GM12878 (cell line): ENCODE data around the gene CD7. TPM values are rescaled to one million over a fixed set of nuclear protein-coding genes. Genes with fewer than 3 reads are reported as not detected.

Experiments
- BHLHE40 ChIP-seq, 2 experiments: fragments of 450-650 bp in 1 of 2; IDR thresholded peaks; 2 replicates each; pipeline ENCODE4 v1.6.1; 2011 to 2017; ENCODE audit warnings: low read depth in 2 of 2, borderline replicate concordance in 1 of 2, improper control_type of control experiment in 1 of 2, low read length in 1 of 2, mild to moderate bottlenecking in 1 of 2
- CBFB ChIP-seq: IDR thresholded peaks from 2 replicates; pipeline ENCODE4 v1.6.1; 2016; ENCODE audit warnings: antibody characterized with exemption, low read depth
- CBX3 ChIP-seq: fragments of 200-600 bp; sonication (generic); IDR thresholded peaks from 2 replicates; pipeline ENCODE4 v1.6.1; 2016; ENCODE audit warnings: low read depth, borderline replicate concordance
- DPF2 ChIP-seq: fragments of 450-650 bp; IDR thresholded peaks from 2 replicates; pipeline ENCODE4 v1.6.1; 2017; ENCODE audit warnings: mild to moderate bottlenecking
- EED ChIP-seq: sonication (generic); IDR thresholded peaks from 2 replicates; pipeline ENCODE4 v1.6.1; 2016; ENCODE audit warnings: antibody characterized with exemption, low read depth
- IKZF1 ChIP-seq: fragments of 450-650 bp; conservative IDR thresholded peaks from 2 replicates; pipeline ENCODE4 v1.6.1; 2017; ENCODE audit warnings: antibody characterized with exemption, mild to moderate bottlenecking
- IKZF2 ChIP-seq, 2 experiments: fragments of 450-650 bp; IDR thresholded peaks; 2 replicates each; pipeline ENCODE4 v1.6.1; 2017; ENCODE audit warnings: mild to moderate bottlenecking in 2 of 2, moderate library complexity in 2 of 2
- NR2F1 ChIP-seq: fragments of 450-650 bp; conservative IDR thresholded peaks from 2 replicates; pipeline ENCODE4 v1.6.1; 2017; ENCODE audit warnings: mild to moderate bottlenecking
- SREBF1 ChIP-seq: IDR thresholded peaks from 2 replicates; pipeline ENCODE4 v1.6.1; 2012; ENCODE audit warnings: mild to moderate bottlenecking, low read length
- SUPT20H ChIP-seq: IDR thresholded peaks from 2 replicates; pipeline ENCODE4 v1.6.1; 2011; ENCODE audit warnings: low read depth, mild to moderate bottlenecking, low read length, moderate library complexity, borderline replicate concordance; ENCODE audit not compliant: control insufficient read depth
- ZBTB11 ChIP-seq: fragments of 450-650 bp; formaldehyde crosslinking; IDR thresholded peaks from 2 replicates; pipeline ENCODE4 v1.5.0; 2022; ENCODE audit warnings: mild to moderate bottlenecking, missing genetic modification characterization
- ZNF687 ChIP-seq: fragments of 450-650 bp; IDR thresholded peaks from 2 replicates; pipeline ENCODE4 v1.6.1; 2017; ENCODE audit warnings: mild to moderate bottlenecking, moderate library complexity
- polyA plus RNA-seq, 11 experiments: library from polyadenylated mRNA; depleted of rRNA in 4 of 11; unstranded in 6 of 11; stranded (reverse) in 5 of 11; fragments of >200 nt; fragmentation: Nextera tagmentation in 4 of 11; fragmentation: Illumina TruSeq in 1 of 11; extraction: Ambion mirVana in 4 of 11; extraction: Trizol in 1 of 11; gene quantifications; 1 replicate in 1 of 11; 2 replicates in 10 of 11; pipeline versions ENCODE4 v1.2.1 to v1.2.3, GENCODE V29; 2011 to 2016; ENCODE audit warnings: inconsistent platforms in 2 of 11, missing spikeins in 2 of 11, low read depth in 1 of 11
- total RNA-seq, 4 experiments: library from RNA; depleted of rRNA in 3 of 4; stranded (reverse); fragments of >200 nt in 3 of 4; fragmentation: Illumina TruSeq in 1 of 4; extraction: Trizol in 1 of 4; gene quantifications; 2 replicates each; pipeline versions ENCODE4 v1.2.1 to v1.2.3, GENCODE V29; 2013 to 2021
- TF ChIP-seq, protein P1 (sequence below): fragments of 150-350 bp; IDR thresholded peaks from 2 replicates; pipeline ENCODE4 v1.6.1; 2016; ENCODE audit warnings: low read depth, low read length
- TF ChIP-seq, protein P2 (sequence below): IDR thresholded peaks from 2 replicates; pipeline ENCODE4 v1.6.1; 2012; ENCODE audit warnings: low read depth, low read length, improper control_type of control experiment

The CD7 gene
- total and polyA plus RNA-seq, 10 of the 15 experiments (the other 5 are each of a cell fraction or from before 2014, with no cell fraction given): 0.33 TPM; not detected in 9

DNA sequence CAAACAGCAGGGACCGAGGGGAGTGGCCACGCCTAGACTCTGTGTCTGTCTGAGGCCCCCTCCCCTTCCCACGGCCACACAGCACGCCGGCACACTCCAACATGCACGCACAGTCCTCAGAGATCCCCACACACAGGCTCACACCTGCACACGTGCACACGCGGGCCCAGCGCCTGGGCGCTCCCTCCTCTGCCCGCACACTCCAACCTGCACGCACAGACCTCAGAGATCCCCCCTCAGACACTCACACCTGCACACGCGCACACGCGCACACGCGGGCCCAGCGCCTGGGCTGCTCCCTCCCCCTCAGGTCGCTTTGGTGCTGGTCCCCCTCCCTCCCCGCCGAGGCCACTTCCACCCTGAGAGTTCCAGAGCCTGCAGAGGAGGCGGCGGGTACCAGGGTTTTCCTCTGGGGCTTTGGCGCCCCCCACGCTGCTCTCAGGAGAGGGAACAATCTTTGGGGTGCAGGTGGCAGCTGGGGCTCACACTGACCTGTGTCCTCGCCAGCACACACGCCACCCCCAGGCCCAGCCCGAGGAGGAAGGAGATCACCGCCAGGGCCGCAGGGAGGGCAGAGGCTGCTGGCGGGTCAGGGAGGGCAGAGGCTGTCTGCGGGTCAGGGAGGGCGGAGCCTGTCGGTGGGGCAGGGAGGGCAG is 1.6 kb downstream of the CD7 start (continued):
- TF ChIP-seq ZBTB11 (CRISPR knock-in tag) (no peak), NR2F1 (peak; percentile 75), CBX3 (no peak), ZNF687 (peak; percentile 40; the same call in 1 of the 2 replicates), IKZF1 (peak; percentile 31; the same call in 1 of the 2 replicates), SUPT20H (no peak), DPF2 (0 out of 2 replicates have a peak, but pooled peaks have one; percentile 18), EED (no peak), SREBF1 (no peak), BHLHE40 (IDR thresholded peaks at IDR 0.05; ENCODE audit: borderline replicate concordance in 1 of 2, low read depth in 2 of 2, low read length in 1 of 2) (peak; percentile 38 to 86; a peak in 3 of 4 replicates), IKZF2 (IDR thresholded peaks at IDR 0.05) (no peak), CBFB (no peak)
- TF ChIP-seq, protein P1, sequence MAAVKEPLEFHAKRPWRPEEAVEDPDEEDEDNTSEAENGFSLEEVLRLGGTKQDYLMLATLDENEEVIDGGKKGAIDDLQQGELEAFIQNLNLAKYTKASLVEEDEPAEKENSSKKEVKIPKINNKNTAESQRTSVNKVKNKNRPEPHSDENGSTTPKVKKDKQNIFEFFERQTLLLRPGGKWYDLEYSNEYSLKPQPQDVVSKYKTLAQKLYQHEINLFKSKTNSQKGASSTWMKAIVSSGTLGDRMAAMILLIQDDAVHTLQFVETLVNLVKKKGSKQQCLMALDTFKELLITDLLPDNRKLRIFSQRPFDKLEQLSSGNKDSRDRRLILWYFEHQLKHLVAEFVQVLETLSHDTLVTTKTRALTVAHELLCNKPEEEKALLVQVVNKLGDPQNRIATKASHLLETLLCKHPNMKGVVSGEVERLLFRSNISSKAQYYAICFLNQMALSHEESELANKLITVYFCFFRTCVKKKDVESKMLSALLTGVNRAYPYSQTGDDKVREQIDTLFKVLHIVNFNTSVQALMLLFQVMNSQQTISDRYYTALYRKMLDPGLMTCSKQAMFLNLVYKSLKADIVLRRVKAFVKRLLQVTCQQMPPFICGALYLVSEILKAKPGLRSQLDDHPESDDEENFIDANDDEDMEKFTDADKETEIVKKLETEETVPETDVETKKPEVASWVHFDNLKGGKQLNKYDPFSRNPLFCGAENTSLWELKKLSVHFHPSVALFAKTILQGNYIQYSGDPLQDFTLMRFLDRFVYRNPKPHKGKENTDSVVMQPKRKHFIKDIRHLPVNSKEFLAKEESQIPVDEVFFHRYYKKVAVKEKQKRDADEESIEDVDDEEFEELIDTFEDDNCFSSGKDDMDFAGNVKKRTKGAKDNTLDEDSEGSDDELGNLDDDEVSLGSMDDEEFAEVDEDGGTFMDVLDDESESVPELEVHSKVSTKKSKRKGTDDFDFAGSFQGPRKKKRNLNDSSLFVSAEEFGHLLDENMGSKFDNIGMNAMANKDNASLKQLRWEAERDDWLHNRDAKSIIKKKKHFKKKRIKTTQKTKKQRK: no peak
- TF ChIP-seq, protein P2, sequence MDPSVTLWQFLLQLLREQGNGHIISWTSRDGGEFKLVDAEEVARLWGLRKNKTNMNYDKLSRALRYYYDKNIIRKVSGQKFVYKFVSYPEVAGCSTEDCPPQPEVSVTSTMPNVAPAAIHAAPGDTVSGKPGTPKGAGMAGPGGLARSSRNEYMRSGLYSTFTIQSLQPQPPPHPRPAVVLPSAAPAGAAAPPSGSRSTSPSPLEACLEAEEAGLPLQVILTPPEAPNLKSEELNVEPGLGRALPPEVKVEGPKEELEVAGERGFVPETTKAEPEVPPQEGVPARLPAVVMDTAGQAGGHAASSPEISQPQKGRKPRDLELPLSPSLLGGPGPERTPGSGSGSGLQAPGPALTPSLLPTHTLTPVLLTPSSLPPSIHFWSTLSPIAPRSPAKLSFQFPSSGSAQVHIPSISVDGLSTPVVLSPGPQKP: no peak
